ENCODE measurements around the gene WDR6.

Gene WDR6

GRCh38 chr3:49016414-49017228 lies 9.4 kb downstream of the WDR6 start:
- DNase-seq = no peak

DNA sequence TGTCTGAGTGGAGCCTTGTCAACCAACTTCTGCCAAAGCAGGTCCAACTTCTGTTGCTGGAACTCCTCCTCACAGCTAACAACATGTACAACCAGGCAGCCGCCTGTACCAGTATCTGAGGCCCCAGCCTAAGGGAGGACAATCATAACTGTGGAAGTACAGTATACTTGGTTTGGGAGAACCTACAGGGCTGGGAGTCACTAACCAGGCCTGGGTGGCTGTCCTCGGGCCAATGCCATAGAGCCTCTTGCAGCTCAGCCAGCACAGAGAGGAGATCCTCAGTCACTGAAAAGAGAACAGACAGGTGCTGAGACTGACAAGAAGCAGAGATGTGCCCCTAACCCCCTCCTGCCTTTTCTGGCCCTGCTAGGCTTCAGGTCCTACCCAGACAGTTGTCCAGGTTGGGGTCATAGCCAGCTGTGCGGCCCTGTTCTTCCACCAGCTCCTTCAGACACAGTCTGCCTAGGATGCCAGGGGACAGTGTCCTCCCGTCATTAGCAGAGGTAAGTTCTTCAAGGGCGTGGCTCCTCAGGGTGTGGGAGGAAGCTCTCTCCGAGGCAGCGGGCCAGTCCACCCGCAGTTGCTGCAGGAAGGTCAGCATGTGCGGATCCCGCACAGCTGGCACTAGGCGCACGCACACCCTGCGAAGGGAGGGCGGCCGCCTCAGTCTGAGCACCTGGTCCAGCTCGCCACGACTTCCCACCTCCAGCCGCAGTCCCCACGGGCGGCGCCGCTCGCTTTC lies 10.2 kb downstream of the WDR6 start:
- DNase-seq = no peak

DNA sequence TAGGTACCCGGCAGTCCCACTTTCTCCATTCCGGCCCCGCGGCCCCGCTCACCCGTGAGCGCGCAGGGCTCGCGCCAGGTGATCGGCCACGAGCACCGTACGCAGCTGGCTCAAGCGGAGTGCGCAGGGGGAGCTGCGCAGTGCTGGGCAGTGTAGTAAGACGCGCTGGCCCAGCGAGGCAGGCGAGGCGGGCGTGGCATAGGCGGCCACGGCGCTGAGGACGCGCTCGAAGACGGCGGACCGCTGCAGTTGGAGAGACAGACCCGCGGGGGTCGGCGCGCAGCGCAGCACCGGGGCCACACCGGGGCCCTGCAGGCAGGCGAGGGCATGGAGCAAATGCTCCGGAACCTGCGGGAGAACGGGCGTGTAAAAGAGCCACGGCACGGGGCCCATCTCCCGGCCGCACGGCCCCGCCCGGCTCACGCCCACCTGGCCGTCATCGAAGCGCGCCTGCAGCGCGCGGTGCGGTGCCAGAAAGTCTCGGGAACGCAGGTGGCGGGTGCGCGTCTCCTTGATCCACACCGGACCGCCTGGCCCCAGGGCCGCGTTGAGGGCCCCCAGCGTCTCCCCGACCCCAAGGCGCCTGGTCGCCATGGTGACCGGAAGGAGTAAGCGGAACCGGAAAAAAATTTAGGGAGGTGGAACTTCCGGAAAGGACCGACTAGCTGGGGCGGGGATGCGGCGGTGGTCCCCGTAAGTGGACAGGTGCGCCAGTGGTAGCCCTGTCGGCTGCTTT lies 10.9 kb downstream of the WDR6 start, which contains the start of gene DALRD3:
TSS of gene DALRD3 (minus strand) at position 610 of the 736 bp plus-strand sequence. CDS start at position 594, 16 bp downstream.
- DNase-seq = peak; percentile 74

GRCh38 chr3:49018707-49019006 lies 11.5 kb downstream of the WDR6 start:
- DNase-seq = no peak

DNA sequence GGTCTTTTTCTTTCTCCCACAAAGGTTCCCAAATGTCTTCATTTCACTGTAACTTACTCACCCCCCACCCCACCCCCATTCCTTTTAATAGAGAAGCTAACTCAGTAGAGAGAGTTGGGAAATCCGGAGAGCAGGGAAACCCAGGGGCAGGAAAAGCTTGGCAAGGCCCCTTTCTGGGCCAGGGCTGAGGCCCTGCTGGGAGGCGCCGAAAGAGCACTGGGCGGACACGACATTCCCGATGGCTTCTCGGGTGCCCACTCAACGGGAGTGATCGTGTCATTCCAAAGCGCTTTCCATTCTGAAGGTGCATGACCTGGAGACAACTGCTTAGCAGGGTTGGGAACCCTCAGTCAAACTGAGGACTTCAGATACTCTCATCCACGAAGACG lies 12.7 kb downstream of the WDR6 start:
- no peak for DNase-seq

- DNase-seq = peak; percentile 57
Measured at GRCh38 chr3:49020330-49021212, 13.4 kb downstream of the WDR6 start.

DNA sequence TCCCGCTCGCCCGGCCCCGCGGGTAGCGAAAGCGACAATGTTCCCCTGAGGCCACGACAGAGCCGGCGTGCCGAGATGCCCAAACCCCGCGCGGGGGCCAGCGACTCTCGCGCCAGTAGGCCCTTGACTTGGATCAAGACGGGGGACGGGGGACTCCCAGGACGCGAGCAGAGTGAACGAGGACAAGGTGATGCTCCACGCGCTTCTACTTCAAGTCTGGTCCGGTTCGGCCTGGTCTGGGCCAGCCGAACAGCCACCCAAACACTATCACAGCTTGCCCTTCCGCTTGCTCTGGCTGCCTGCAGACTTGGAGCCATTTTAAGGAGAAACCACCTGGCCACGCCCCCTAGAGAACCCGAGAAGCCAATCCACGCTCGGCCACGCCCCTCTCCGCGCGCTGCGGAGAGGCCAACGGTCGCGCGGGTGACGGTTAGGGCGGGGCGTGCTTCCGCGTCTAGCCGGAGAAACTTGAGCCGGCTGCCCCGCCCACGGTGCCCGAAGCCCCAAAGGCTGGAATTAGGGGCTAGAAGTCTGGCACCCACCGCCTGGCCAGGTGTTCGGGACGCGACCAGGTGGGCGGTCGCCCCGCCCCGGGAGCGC lies 14.1 kb downstream of the WDR6 start:
- peak; percentile 100 for DNase-seq

- DNase-seq = peak; percentile 95
Measured at GRCh38 chr3:49021813-49022687, 14.9 kb downstream of the WDR6 start, which contains the start of gene NDUFAF3. Gene NDUFAF3, plus strand, starts transcription at chr3:49022121. Its CDS starts 24 bp downstream, at chr3:49022145.

DNA sequence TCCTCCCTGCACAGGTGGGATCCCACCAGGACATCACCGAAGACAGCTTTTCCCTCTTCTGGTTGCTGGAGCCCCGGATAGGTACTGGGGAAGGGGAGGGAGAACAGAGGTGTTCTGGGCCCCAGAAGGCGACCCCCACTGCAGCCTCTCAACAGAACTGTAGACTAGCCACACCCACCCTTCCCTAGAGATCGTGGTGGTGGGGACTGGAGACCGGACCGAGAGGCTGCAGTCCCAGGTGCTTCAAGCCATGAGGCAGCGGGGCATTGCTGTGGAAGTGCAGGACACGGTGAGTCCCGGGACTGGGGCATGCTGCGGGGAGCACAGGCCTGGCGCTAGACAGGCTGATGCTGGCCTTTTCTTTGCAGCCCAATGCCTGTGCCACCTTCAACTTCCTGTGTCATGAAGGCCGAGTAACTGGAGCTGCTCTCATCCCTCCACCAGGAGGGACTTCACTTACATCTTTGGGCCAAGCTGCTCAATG lies 15.5 kb downstream of the WDR6 start:
- no peak for DNase-seq

DNA sequence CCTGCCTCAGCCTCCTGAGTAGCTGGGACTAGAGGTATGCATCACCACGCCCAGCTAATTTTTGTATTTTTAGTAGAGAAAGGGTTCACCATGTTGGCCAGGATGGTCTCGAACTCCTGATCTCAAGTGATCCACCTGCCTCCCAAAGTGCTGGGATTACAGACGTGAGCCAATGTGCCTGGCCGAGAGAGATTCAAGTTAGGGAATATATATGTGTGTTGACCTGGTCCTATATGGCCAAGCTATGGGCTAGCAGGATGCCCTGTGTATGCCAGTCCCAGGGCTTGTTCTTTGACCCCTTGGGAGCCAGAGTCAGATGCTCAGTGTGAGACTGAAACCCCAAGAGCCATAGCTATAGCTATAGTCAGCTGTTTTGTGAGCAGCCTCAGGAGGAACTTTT lies 16.6 kb downstream of the WDR6 start:
- no peak for DNase-seq

DNA sequence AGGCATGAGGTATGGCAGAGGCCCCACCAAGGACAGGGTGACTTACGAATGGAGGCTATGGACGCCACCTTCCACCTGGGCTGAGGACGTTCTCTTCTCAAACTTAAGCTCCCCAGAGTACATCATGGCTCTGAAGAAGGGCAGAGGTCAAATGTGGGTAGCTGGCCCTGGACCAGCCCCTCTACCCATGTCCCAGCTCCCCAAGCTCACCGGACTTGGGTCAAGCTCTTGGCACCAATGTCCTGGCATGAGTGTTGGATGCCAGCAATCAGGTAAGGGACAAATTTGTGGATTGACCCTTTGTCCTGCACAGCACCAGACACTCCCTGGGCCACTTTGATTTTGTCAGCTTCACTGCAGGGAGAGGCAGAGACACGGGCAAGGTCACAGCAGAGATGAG lies 17.3 kb downstream of the WDR6 start:
- no peak for DNase-seq

GRCh38 chr3:49025005-49025792 lies 18.0 kb downstream of the WDR6 start:
- DNase-seq = no peak

- DNase-seq = no peak
Measured at GRCh38 chr3:49025793-49026520, 18.8 kb downstream of the WDR6 start.

DNA sequence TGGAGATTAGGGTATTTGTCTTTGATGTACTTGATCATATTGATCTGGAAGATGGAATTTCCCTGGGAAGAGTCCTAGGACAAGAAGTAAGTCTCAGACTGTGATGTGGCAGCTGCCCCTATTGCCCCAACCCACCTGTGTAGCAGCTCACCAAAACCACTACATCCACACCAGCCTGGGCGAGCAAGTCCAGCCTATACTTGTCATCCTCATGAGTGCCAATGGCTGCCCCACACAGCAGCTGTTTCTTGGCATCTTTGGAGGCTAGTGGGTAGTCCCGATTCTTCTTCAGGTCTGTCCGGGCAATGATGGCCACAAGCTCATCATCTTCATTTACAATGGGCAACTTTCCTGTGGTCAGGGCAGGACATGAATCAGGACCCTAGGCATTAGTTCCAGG lies 19.3 kb downstream of the WDR6 start:
- DNase-seq = no peak

- DNase-seq = no peak
Measured at GRCh38 chr3:49027634-49028033, 20.4 kb downstream of the WDR6 start.

GRCh38 chr3:49028298-49028672 lies 21.1 kb downstream of the WDR6 start:
- DNase-seq = no peak

DNA sequence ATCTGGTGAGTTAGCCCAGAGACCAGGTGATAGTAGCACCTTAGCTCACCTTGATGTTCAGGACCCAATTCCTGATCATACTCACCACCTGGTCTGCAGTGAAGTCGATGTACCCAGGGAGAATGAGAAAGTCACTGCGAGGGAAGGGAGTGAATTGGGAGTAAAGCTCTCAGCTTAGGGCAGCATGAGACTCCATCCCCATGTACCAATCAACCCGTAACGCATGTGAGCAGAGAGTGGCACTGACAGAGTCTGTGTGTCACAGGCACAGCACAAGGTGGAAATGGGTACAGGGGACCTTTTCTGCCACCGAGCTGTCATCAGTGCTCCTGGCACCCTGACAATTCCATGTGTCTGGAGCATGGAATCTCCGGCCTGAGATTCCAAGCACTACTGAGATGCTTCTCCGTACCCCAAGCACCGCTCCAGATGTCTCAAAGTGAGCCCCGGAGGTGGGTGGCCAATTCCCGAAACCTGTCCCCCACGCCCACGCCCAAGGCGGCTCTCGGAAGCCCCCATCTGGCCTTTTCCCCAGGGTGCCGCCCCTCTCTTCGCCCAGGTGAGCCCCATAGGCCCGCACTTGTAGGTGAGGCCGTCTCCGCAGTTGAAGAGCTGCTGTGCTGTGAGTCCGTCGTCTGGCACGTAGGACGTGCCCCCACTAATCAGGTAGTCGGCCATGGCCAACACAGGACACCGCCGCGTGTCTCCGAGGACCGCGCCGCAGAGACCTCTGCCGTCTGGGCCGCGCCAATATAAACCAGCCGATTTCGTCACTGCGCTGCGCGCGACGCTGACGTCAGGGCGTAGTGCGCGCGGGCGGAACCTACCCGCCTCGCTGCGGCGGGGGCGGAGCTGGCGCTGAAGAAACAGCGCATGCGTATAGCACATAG lies 21.7 kb downstream of the WDR6 start, which contains the start of gene IMPDH2:
TSS of gene IMPDH2 (minus strand) at position 726 of the 890 bp plus-strand sequence. CDS start at position 678, 48 bp downstream.
- peak; percentile 93 for DNase-seq

DNA sequence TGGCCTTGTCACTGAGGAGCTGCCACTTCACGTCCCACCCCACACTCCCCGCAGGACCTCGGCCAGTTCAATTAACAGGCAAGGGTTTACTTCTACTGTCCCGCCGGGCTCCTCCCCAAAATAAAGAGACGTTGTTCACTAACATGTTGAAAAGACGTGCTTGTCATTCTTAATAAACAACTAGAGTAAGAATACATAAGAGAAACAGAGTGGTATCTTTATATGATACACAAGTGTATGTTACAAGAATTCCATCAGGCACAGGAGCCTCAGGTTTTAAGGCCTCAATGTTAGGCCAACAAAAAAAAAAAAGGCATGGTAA lies 22.3 kb downstream of the WDR6 start:
- DNase-seq = no peak

All from stimulated activated CD4-positive, alpha-beta T cell treated with anti-CD3 and anti-CD28 coated beads, Interleukin-15, amount 100 ng/mL, for 24 hours (primary cell).